ENCODE results near the gene PBX2. TPM values are rescaled to one million over a fixed set of nuclear protein-coding genes. Genes with fewer than 3 reads are reported as not detected.

Gene PBX2
- total and polyA plus RNA-seq, 2 experiments from 2014 or later, result 3.1 to 25.4 TPM

- no peaks in the 10 kb centered on the region for H3K36me3 ChIP-seq (ENCODE audit: low read depth)
- DNase-seq, result peak; percentile 25
- H3K9ac ChIP-seq, result peak within 1 kb of the TSS; percentile 46
- no peaks in the 10 kb centered on the region for H3K9me3 ChIP-seq (ENCODE audit: low read depth)
- H3K9me2 ChIP-seq (ENCODE audit: insufficient read depth), result no peaks in the 10 kb centered on the region
- no peaks in the 10 kb centered on the region for H3K27me3 ChIP-seq (replicated peaks; ENCODE audit: insufficient read depth)
- WGBS, 2 experiments (ENCODE audit: low coverage in 1 of 2, low lambda C conversion rate in 2 of 2, missing lambda C conversion rate in 2 of 2), result 32 to 51% methylated on average over 3 to 5 of the region's 5 CpGs
- peaks cover 29% of the 10 kb centered on the region for H3K79me2 ChIP-seq (ENCODE audit: insufficient read depth)
- H3K4me1 ChIP-seq (ENCODE audit: insufficient read depth), result peaks cover 28% of the 10 kb centered on the region
- H4K20me1 ChIP-seq (ENCODE audit: insufficient read depth), result no peaks in the 10 kb centered on the region
- in situ Hi-C loops (cut with MboI), result no loop called here
- H3F3A ChIP-seq (ENCODE audit: insufficient read depth), result peaks cover 17% of the 10 kb centered on the region
- H3K27ac ChIP-seq, result peak within 1 kb of the TSS; percentile 24
- H3K4me2 ChIP-seq (ENCODE audit: unreplicated experiment), result peak within 1 kb of the TSS; percentile 31
- H3K4me3 ChIP-seq, result peak within 1 kb of the TSS; percentile 36; the same call in 1 of the 2 replicates
- TF ChIP-seq EZH2 (IDR thresholded peaks at IDR 0.05; ENCODE audit: insufficient read depth, poor library complexity, severe bottlenecking) (no peak), EZH2phosphoT487 (IDR thresholded peaks at IDR 0.05; ENCODE audit: insufficient read depth, low read depth) (no peak)
- H2AFZ ChIP-seq, result peak within 1 kb of the TSS; percentile 77
Observed at GRCh38 chr6:32192608-32193039, 2.6 kb upstream of the PBX2 start, which contains the start of gene GPSM3. TSS of gene GPSM3 (minus strand) at chr6:32192643. CDS start at chr6:32192513, 130 bp downstream.

GRCh38 chr6:32191696-32192607 lies 1.9 kb upstream of the PBX2 start:
- TF ChIP-seq EZH2 (IDR thresholded peaks at IDR 0.05; ENCODE audit: insufficient read depth, poor library complexity, severe bottlenecking) (no peak), EZH2phosphoT487 (IDR thresholded peaks at IDR 0.05; ENCODE audit: insufficient read depth, low read depth) (no peak)
- Histone ChIP-seq H3K9me3 (ENCODE audit: low read depth) (no peaks in the 10 kb centered on the region), H3K4me1 (ENCODE audit: insufficient read depth) (peaks cover 26% of the 10 kb centered on the region), H3K4me3 (no peak overlapping the region), H3K4me2 (ENCODE audit: unreplicated experiment) (peak overlapping the region; percentile 31), H3K27ac (peak overlapping the region; percentile 24; the same call in 1 of the 2 replicates), H4K20me1 (ENCODE audit: insufficient read depth) (no peaks in the 10 kb centered on the region), H3K9me2 (ENCODE audit: insufficient read depth) (no peaks in the 10 kb centered on the region), H2AFZ (peak overlapping the region; percentile 77), H3K36me3 (ENCODE audit: low read depth) (peaks cover 3% of the 10 kb centered on the region; the same call in 1 of the 2 replicates), H3K79me2 (ENCODE audit: insufficient read depth) (peaks cover 36% of the 10 kb centered on the region), H3K27me3 (replicated peaks; ENCODE audit: insufficient read depth) (no peaks in the 10 kb centered on the region), H3K9ac (peak overlapping the region; percentile 46; the same call in 1 of the 2 replicates), H3F3A (ENCODE audit: insufficient read depth) (peaks cover 23% of the 10 kb centered on the region)
- no peak for DNase-seq
- in situ Hi-C loops (cut with MboI), result no loop called here
- WGBS, 2 experiments (ENCODE audit: low coverage in 1 of 2, low lambda C conversion rate in 2 of 2, missing lambda C conversion rate in 2 of 2), result 77 to 80% methylated on average over 8 to 15 of the region's 15 CpGs

- Histone ChIP-seq H3K4me3 (no peak overlapping the region), H3K9me2 (ENCODE audit: insufficient read depth) (no peaks in the 10 kb centered on the region), H3K9me3 (ENCODE audit: low read depth) (no peaks in the 10 kb centered on the region), H3K27me3 (replicated peaks; ENCODE audit: insufficient read depth) (no peaks in the 10 kb centered on the region), H3K4me1 (ENCODE audit: insufficient read depth) (peaks cover 23% of the 10 kb centered on the region), H4K20me1 (ENCODE audit: insufficient read depth) (no peaks in the 10 kb centered on the region), H3K79me2 (ENCODE audit: insufficient read depth) (peaks cover 42% of the 10 kb centered on the region), H3K27ac (peak overlapping the region; percentile 77; the same call in 1 of the 2 replicates), H3K9ac (no peak overlapping the region), H3K4me2 (ENCODE audit: unreplicated experiment) (no peak overlapping the region), H2AFZ (no peak overlapping the region), H3F3A (ENCODE audit: insufficient read depth) (peaks cover 32% of the 10 kb centered on the region), H3K36me3 (ENCODE audit: low read depth) (peaks cover 5% of the 10 kb centered on the region; the same call in 1 of the 2 replicates)
- 77 to 80% methylated on average over 8 of the region's 8 CpGs for WGBS, 2 experiments (ENCODE audit: low coverage in 1 of 2, low lambda C conversion rate in 2 of 2, missing lambda C conversion rate in 2 of 2)
- in situ Hi-C loops (cut with MboI), result no loop called here
- no peak for TF ChIP-seq EZH2 (IDR thresholded peaks at IDR 0.05; ENCODE audit: insufficient read depth, poor library complexity, severe bottlenecking)
- TF ChIP-seq EZH2phosphoT487 (IDR thresholded peaks at IDR 0.05; ENCODE audit: insufficient read depth, low read depth), result no peak
- DNase-seq, result no peak
Observed at GRCh38 chr6:32190911-32191677, 1.1 kb upstream of the PBX2 start.

GRCh38 chr6:32189742-32190053 lies 304 bp downstream of the PBX2 start:
- H3K4me1 ChIP-seq (ENCODE audit: insufficient read depth), result peaks cover 24% of the 10 kb centered on the region
- in situ Hi-C loops (cut with MboI), result no loop called here
- TF ChIP-seq EZH2phosphoT487 (IDR thresholded peaks at IDR 0.05; ENCODE audit: insufficient read depth, low read depth) (no peak), EZH2 (IDR thresholded peaks at IDR 0.05; ENCODE audit: insufficient read depth, poor library complexity, severe bottlenecking) (no peak)
- H3K9me2 ChIP-seq (ENCODE audit: insufficient read depth), result no peaks in the 10 kb centered on the region
- H3K4me3 ChIP-seq, result peak overlapping the region; percentile 96
- peak overlapping the region; percentile 77 for H3K27ac ChIP-seq
- 14% methylated on average over 22 of the region's 23 CpGs; no CpG with 5 or more reads in 1 of the 2 experiments for WGBS, 2 experiments (ENCODE audit: low coverage in 1 of 2, low lambda C conversion rate in 2 of 2, missing lambda C conversion rate in 2 of 2)
- H3K9me3 ChIP-seq (ENCODE audit: low read depth), result no peaks in the 10 kb centered on the region
- H3K9ac ChIP-seq, result peak overlapping the region; percentile 96
- H3K79me2 ChIP-seq (ENCODE audit: insufficient read depth), result peaks cover 45% of the 10 kb centered on the region
- peak overlapping the region; percentile 94 for H3K4me2 ChIP-seq (ENCODE audit: unreplicated experiment)
- H3F3A ChIP-seq (ENCODE audit: insufficient read depth), result peaks cover 27% of the 10 kb centered on the region
- H4K20me1 ChIP-seq (ENCODE audit: insufficient read depth), result no peaks in the 10 kb centered on the region
- no peak for DNase-seq
- H3K27me3 ChIP-seq (replicated peaks; ENCODE audit: insufficient read depth), result no peaks in the 10 kb centered on the region
- peak overlapping the region; percentile 73 for H2AFZ ChIP-seq
- peaks cover 5% of the 10 kb centered on the region; the same call in 1 of the 2 replicates for H3K36me3 ChIP-seq (ENCODE audit: low read depth)
